Smooth muscle cell (in vitro differentiated cells): ENCODE data around the gene ANKRD11. TPM values are rescaled to one million over a fixed set of nuclear protein-coding genes. Genes with fewer than 3 reads are reported as not detected.
"Not testable (repeated sequence)": the region's sequence is repeated elsewhere in the genome, so short reads cannot be mapped to it uniquely, and the experiment has no call there.

ENCODE experiments used
- DNase-seq: peaks from one replicate; lab custom pipeline; 2025; ENCODE audit not compliant: unreplicated experiment; lab: John Stamatoyannopoulos, UW
- H2AFZ ChIP-seq: fragments of 200-600 bp; sonication (generic); 2 replicates; pipeline ENCODE4 v1.6.0; 2016; ENCODE audit warnings: antibody characterized with exemption, low read depth, mild to moderate bottlenecking
- H3F3A ChIP-seq: fragments of 200-600 bp; sonication (generic); 2 replicates; pipeline ENCODE4 v1.6.0; 2017; ENCODE audit warnings: antibody characterized with exemption, low read depth
- H3K27ac ChIP-seq: fragments of 200-600 bp; sonication (generic); 2 replicates; pipeline ENCODE4 v1.5.1; 2016; ENCODE audit warnings: low read depth, mild to moderate bottlenecking
- H3K27me3 ChIP-seq: fragments of 200-600 bp; sonication (generic); 2 replicates; pipeline ENCODE4 v1.6.1; 2016; ENCODE audit warnings: low read depth, mild to moderate bottlenecking
- H3K36me3 ChIP-seq: fragments of 200-600 bp; sonication (generic); 2 replicates; pipeline ENCODE4 v1.5.1; 2016; ENCODE audit warnings: low read depth
- H3K4me1 ChIP-seq: fragments of 200-600 bp; sonication (generic); 2 replicates; pipeline ENCODE4 v1.5.1; 2016; ENCODE audit warnings: low read depth
- H3K4me2 ChIP-seq: fragments of 200-600 bp; sonication (generic); 2 replicates; pipeline ENCODE4 v1.6.0; 2016; ENCODE audit warnings: mild to moderate bottlenecking
- H3K4me3 ChIP-seq: fragments of 200-600 bp; sonication (generic); 2 replicates; pipeline ENCODE4 v1.5.1; 2016; ENCODE audit warnings: mild to moderate bottlenecking
- H3K79me2 ChIP-seq: fragments of 200-600 bp; sonication (generic); 2 replicates; pipeline ENCODE4 v1.6.0; 2016; ENCODE audit warnings: low read depth, mild to moderate bottlenecking
- H3K9ac ChIP-seq: fragments of 200-600 bp; sonication (generic); 2 replicates; pipeline ENCODE4 v1.6.0; 2016; ENCODE audit warnings: low read depth
- H3K9me3 ChIP-seq: fragments of 200-600 bp; sonication (generic); replicated peaks from 2 replicates; pipeline ENCODE4 v1.5.1; 2016; ENCODE audit warnings: low read depth
- H4K20me1 ChIP-seq: fragments of 200-600 bp; sonication (generic); 2 replicates; pipeline ENCODE4 v1.6.0; 2016; ENCODE audit warnings: low read depth
- CTCF ChIP-seq: fragments of 200-600 bp; sonication (generic); IDR thresholded peaks from 2 replicates; pipeline ENCODE4 v1.5.1; 2017; ENCODE audit warnings: borderline replicate concordance, mild to moderate bottlenecking, antibody characterized with exemption; ENCODE audit not compliant: insufficient read depth, poor library complexity, severe bottlenecking
- WGBS: methylation state at CpG from one replicate; pipeline ENCODE4 v1.1.7; 2016; ENCODE audit warnings: low lambda C conversion rate; 5-methylcytosine and 5-hydroxymethylcytosine counted together
- polyA plus RNA-seq: library from polyadenylated mRNA; unstranded; fragments of >200 nt; fragmentation: Nextera tagmentation; extraction: Ambion mirVana; gene quantifications from 2 replicates; pipeline ENCODE4 v1.2.1, GENCODE V29; 2016
- total RNA-seq: library from RNA; depleted of rRNA; stranded (reverse); fragments of >200 nt; gene quantifications from 2 replicates; pipeline ENCODE4 v1.2.3, GENCODE V29; 2014

The ANKRD11 gene
- total and polyA plus RNA-seq, 2 experiments from 2014 or later: 31.5 to 105 TPM

GRCh38 chr16:89436366-89436765 lies 54.0 kb downstream of the ANKRD11 start:
- no peaks in the 10 kb centered on the region for H3K27me3 ChIP-seq
- peaks cover 100% of the 10 kb centered on the region for H3K79me2 ChIP-seq
- H4K20me1 ChIP-seq: peaks cover 100% of the 10 kb centered on the region
- H3K4me2 ChIP-seq: no peak overlapping the region
- no peak overlapping the region for H2AFZ ChIP-seq
- no peaks in the 10 kb centered on the region for H3K4me1 ChIP-seq
- WGBS: 95% methylated on average over 10 of the region's 10 CpGs
- TF ChIP-seq CTCF: no peak
- H3F3A ChIP-seq: peaks cover 8% of the 10 kb centered on the region
- DNase-seq: no peak
- H3K4me3 ChIP-seq: no peak overlapping the region
- no peak overlapping the region for H3K9ac ChIP-seq
- H3K27ac ChIP-seq: peak overlapping the region; percentile 19
- H3K36me3 ChIP-seq: no peaks in the 10 kb centered on the region
- H3K9me3 ChIP-seq: no peaks in the 10 kb centered on the region

GRCh38 chr16:89435059-89435458 lies 55.3 kb downstream of the ANKRD11 start:
- WGBS: 93% methylated on average over 5 of the region's 5 CpGs
- not testable (repeated sequence) for H3K4me2 ChIP-seq, H3K9me3 ChIP-seq, H3K9ac ChIP-seq, H3F3A ChIP-seq, H3K4me1 ChIP-seq, H3K27me3 ChIP-seq, H3K27ac ChIP-seq, DNase-seq, H3K36me3 ChIP-seq, H3K4me3 ChIP-seq, H2AFZ ChIP-seq
- Histone ChIP-seq H3K79me2 (peaks cover 100% of the 10 kb centered on the region), H4K20me1 (peaks cover 100% of the 10 kb centered on the region)

- no peaks in the 10 kb centered on the region for H3K9me3 ChIP-seq
- no peaks in the 10 kb centered on the region for H3K4me1 ChIP-seq
- H3K4me3 ChIP-seq: no peak overlapping the region
- H3K4me2 ChIP-seq: no peak overlapping the region
- no peak overlapping the region for H2AFZ ChIP-seq
- TF ChIP-seq CTCF: no peak
- WGBS: 92% methylated on average over 8 of the region's 8 CpGs
- no peak overlapping the region for H3K9ac ChIP-seq
- no peak for DNase-seq
- H3K27ac ChIP-seq: no peak overlapping the region
- H4K20me1 ChIP-seq: peaks cover 99% of the 10 kb centered on the region
- peaks cover 5% of the 10 kb centered on the region for H3F3A ChIP-seq
- H3K27me3 ChIP-seq: no peaks in the 10 kb centered on the region
- no peaks in the 10 kb centered on the region for H3K36me3 ChIP-seq
- peaks cover 99% of the 10 kb centered on the region for H3K79me2 ChIP-seq
These were observed 55.9 kb downstream of the ANKRD11 start for GRCh38 chr16:89434490-89434889.

GRCh38 chr16:89433363-89433984 lies 56.9 kb downstream of the ANKRD11 start:
- H3K27ac ChIP-seq: peak overlapping the region; percentile 15

More at GRCh38 chr16:89433363-89433984, 56.9 kb downstream of the ANKRD11 start:
- Histone ChIP-seq H4K20me1 (peaks cover 94% of the 10 kb centered on the region), H3K79me2 (peaks cover 94% of the 10 kb centered on the region)
- 97% methylated on average over 21 of the region's 22 CpGs for WGBS
- not testable (repeated sequence) for H3F3A ChIP-seq, H3K9me3 ChIP-seq, H3K9ac ChIP-seq, H3K4me1 ChIP-seq, H3K4me3 ChIP-seq, H3K27me3 ChIP-seq, H3K4me2 ChIP-seq, H3K36me3 ChIP-seq, DNase-seq, H2AFZ ChIP-seq
